ENCODE data around the gene CCT5. TPM values are rescaled to one million over a fixed set of nuclear protein-coding genes. Genes with fewer than 3 reads are reported as not detected.
"Not testable (repeated sequence)": the region's sequence is repeated elsewhere in the genome, so short reads cannot be mapped to it uniquely, and the experiment has no call there.

The CCT5 gene
- total RNA-seq, 4 donors from 2014 or later, result 160 to 310 (median 239) TPM

DNA sequence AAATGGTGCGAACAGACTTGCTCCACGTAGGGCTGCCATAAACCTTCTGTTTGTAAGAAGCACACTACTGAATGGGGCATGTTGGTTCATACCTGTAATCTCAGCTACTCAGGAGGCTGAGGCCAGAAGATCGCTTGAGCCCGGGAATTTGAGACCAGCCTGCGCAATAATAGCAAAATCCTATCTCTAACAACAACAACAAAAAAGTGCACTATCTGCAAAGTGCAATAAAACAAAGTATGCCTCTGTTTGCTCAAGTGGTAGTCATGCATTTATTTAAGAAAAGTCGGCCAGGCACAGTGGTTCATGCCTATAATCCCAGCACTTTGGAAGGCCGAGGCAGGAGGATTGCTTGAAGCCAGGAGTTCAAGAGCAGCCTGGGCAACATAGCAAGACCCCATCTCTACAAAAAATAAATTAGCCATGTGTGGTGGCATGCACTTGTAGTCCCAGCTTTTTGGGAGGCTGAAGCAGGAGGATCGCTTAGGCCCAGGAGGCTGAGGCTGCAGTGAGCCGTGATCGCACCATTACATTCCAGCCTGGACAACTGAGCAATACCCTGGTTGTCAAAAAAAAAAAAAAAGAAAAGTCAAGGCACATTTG lies 5.6 kb upstream of the CCT5 start:
- DNase-seq (ENCODE audit: low spot score) (no peak), ATAC-seq (ENCODE audit: low FRiP score) (no peak)
- no peak for TF ChIP-seq CTCF (IDR thresholded peaks at IDR 0.05)

- DNase-seq (ENCODE audit: low spot score) (no peak), ATAC-seq (ENCODE audit: low FRiP score) (no peak)
- TF ChIP-seq CTCF (IDR thresholded peaks at IDR 0.05), result no peak
Observed at GRCh38 chr5:10246761-10247160, 3.3 kb upstream of the CCT5 start.

DNA sequence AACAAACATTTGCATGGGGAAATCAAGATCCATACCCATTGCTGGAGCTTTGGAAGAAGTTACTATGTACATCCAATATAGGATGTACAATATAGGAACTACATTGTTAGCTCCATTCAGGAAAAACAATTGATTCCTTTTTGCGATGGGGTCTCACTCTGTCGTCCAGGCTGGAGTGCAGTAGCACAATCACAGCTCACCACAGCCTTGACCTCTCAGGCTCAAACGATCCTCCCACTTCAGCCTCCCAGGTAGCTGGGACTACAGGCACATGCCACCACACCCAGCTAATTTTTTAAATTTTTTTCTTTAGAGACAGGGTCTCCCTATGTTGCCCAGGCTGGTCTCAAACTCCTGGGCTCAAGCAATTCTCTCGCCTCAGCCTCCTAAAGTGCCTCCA lies 2.9 kb upstream of the CCT5 start:
- DNase-seq (ENCODE audit: low spot score); ATAC-seq (ENCODE audit: low FRiP score): not testable (repeated sequence)

DNA sequence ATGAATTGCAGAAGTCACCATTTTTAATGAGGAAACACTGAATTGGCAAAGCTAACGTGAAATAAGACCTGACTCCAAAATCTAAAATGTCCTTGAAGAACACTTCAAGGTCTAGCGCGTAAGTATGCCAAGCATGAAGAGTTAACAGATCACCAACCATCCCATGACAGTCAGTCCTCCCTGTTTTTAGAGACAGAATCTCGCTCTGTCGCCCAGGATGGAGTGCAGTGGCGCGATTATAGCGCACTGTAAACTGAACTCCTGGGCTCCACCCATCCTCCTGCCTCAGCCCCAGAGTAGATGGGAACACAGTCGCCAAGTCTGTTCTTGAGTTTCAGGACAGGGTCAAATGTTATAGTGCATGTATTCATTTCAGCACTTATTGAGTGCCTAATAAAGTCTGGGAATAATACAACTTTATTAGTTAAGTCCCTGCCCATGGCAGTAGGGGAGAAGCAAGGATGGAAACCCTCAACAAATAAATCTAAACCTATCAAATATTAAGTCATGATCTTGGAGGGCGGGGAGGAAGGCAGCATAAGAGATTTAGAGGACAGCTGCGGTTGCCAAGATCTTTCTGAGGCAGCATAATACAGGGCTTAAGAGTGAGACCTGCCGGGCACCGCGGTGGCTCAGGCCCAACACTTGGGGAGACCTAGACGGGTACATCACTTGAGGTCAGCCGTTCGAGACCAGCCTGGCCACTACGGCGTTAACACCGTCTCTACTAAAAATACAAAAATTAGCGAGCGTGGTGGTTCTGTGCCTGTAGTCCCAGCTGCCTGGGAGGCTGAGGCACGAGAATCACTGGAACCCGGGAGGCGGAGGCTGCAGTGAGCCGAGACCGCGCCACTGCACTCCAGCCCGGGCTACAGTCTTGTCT lies 1.5 kb upstream of the CCT5 start:
- TF ChIP-seq CTCF (IDR thresholded peaks at IDR 0.05), result no peak
- DNase-seq (ENCODE audit: low spot score) (no peak), ATAC-seq (ENCODE audit: low FRiP score) (no peak)

- ATAC-seq (ENCODE audit: low FRiP score) (no peak), DNase-seq (ENCODE audit: low spot score) (no peak)
- TF ChIP-seq CTCF (IDR thresholded peaks at IDR 0.05), result no peak
Observed at GRCh38 chr5:10250806-10251276, 761 bp downstream of the CCT5 start.

GRCh38 chr5:10251405-10251804 lies 1.3 kb downstream of the CCT5 start:
- no peak for TF ChIP-seq CTCF (IDR thresholded peaks at IDR 0.05)
- ATAC-seq (ENCODE audit: low FRiP score), result no peak
- DNase-seq (ENCODE audit: low spot score), result no peak

DNA sequence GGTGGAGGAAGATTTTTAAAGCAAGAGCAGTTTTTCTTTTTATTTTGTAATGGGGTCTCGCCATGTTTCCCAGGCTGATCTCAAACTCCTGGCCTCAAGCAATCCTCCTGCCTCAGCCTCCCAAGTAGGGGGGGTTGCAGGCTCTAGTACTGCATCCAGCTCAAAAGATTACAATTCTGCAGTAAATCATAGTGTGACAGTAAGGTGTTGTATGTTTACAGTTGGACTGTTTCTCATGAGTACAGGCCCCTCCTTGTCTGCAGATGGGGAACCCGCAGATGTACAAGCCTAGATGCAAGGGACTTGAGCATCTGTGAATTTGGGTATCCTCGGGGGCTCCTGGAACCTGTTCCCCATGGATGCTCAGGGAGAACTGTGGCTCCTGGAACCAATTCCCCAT lies 3.3 kb downstream of the CCT5 start:
- DNase-seq (ENCODE audit: low spot score) (no peak), ATAC-seq (ENCODE audit: low FRiP score) (no peak)
- no peak for TF ChIP-seq CTCF (IDR thresholded peaks at IDR 0.05)

All from omental fat pad (tissue), 4 donors.